GM18502 (cell line): Measurements from ENCODE around the gene DCTN5.
"Not testable (repeated sequence)": the region's sequence is repeated elsewhere in the genome, so short reads cannot be mapped to it uniquely, and the experiment has no call there.

Experiments used
- ATAC-seq: cut with Tn5 transposase; IDR thresholded peaks from one replicate; pipeline ENCODE4 v1.9.1; 2021; ENCODE audit warnings: mild to moderate bottlenecking; ENCODE audit not compliant: unreplicated experiment, poor library complexity

Gene DCTN5

DNA sequence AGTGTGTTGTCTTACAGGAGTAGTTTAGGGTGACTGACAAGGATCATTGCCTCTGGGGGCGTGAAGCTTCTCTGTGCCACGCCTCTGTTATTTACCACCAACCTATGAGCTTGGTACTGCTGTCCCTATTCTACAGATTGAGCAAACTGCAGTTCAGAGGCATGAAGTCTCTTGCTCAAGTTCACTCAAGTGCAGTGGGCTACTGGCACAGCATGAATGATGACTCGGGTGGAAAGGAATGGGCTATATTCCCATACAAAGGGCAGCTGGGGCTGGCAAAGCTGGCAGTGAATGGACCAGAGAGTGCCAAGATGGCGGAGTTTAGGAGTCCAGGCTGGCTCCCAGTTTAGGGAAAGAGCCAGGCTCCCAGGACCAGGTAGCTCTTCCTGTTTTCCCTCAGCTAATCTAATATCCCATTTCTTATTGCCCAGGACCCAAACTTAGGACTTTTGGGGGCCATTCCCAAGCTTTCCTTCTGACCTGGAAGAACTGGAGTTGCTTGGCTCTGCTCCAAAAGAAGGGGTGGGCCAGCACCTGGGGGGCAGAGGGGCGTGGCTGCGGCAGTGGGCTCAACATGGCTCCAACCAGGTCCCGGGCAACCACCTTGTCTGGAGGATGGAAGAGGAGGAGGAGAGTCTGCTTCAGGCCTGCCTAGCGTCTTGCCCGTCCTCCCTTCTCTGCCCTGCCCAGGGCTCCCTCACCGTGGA lies 50.4 kb downstream of the DCTN5 start:
- ATAC-seq: no peak

DNA sequence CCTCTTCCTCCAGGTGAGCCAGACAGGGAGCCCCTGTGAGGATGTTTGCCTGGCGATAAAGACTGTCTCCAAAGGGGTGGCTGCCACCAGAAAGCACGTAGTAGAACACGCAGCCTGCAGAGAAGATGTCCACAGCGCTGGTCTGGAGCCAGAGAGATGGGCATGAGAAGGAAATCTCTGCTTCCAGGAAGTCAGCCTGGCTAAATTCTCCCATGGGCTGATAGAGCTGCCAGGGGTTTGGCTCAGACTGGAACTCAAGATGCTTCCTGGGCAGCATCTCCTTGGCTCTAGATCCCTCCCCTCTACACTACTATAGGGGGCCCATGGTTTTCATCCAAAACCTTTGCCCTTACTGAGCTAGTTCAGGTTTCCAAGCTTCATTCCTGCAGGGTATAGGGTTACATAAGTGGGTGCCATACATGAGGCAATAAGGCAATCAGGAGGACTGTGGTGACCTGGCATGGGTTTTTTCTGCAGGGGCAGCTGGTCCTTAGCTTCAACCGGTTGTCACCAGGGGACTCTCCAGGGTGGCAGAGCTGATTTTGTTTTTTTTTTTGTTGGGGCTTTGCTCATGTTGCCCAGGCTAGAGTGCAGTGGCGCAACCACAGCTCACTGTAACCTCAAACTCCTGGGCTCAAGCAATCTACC lies 51.0 kb downstream of the DCTN5 start:
- ATAC-seq: no peak

DNA sequence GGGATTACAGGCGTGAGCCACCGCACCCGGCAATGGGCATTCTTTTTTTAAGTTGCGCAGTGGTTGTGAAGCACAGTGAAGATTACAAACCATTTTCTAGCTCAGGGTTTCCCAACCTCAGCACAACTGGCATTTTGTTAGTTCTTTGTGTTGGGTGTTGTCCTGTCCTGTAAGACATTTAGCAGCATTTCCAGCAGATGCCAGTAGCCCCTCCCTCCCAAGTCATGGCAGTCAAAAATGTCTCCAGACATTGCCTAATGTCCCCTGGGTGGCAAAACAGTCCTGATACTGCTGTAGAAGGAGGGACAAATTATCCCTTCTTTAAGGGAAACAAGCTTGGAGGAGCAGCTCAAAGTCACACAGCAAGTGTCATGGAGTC lies 53.0 kb downstream of the DCTN5 start:
- ATAC-seq: no peak

DNA sequence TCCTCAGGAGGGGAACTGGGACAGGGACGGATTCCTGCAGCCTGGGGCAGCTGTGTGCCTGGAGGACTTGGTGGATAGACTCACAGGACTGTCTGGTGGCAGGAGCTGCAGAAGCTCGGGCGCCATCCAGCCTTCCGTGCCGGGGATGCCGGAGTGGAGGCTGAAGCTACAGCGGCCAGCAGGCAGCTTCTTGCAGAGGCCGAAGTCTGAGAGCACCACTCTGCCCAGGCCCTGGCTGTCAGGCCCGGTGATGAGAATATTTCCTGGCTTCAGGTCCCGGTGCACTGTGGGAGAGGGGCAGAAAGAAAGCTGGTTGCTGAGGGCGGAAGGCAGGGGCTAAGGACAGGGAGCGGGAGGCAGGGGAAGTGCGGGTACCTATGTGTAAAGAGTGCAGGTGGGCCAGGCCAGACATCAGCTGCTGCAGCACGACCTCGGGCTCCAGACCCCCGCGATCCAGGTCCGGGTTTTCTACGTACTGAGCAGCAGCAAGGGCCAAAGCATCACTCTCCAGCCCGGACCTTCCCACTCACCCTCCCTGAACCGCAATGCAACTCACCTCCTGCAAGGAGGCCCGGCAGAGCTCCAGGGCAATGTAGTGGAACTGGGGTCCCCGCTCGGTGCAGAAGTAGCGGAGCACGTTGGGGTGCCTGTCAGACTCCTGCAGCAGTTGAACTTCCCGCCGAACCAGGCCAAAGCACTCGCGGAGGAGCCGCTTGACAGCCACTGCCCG lies 53.5 kb downstream of the DCTN5 start:
- no peak for ATAC-seq

DNA sequence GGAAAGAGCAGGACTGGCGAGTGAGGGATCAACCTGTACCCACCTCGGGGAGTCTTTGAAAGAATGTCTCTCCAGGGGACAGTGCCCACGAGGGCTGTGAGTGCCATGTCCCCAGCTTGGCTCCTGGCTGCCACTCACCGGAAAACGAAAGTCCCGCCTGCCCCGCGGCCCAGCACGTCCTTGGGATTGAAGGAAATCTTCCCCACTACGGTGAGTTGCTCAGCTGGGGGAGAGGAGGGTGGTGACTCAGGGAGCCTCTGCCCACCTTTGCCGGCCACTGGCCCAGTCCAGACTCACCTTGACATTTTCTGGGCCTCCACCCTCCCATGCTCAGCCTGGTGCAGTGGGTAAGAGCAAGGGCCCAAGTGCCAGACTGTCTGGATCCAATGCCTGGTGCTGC lies 54.5 kb downstream of the DCTN5 start:
- ATAC-seq: no peak

DNA sequence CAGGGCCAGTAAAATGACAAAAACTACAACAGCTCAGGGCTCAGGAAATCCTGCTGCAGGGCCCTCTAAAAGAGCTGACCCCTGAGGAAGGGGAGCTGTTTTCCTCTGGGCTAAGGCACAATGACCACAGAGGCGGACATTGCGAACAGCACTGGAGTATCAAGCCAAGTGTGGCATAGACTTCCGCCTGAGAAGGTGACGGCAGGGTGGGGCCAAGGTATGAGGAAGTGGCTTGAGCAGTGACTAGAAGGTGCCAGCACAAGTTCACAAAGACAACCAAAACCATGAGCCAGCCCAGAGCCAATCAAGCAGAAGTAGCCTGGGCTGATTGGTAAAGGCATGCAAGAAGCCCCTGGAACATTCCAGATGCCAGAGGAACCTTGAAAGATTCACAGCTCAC lies 57.8 kb downstream of the DCTN5 start:
- ATAC-seq: no peak

DNA sequence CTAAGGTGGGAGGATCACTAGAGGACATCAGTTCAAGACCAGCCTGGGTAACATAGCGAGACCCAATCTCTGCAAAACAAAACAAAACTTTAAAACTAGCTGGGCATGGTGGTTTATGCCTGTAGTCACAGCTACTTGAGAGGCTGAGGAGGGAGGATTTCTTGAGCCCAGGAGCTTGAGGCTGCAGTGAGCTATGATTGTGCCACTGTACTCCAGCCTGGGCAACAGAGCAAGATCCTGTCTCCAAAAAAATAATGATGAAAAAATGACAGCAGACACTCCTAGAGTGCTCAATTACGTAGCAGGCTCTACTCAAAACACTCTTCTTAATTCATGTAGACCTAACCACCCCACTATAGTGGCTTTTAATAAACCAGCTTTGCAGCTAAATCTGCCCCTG lies 58.8 kb downstream of the DCTN5 start:
- ATAC-seq: no peak

DNA sequence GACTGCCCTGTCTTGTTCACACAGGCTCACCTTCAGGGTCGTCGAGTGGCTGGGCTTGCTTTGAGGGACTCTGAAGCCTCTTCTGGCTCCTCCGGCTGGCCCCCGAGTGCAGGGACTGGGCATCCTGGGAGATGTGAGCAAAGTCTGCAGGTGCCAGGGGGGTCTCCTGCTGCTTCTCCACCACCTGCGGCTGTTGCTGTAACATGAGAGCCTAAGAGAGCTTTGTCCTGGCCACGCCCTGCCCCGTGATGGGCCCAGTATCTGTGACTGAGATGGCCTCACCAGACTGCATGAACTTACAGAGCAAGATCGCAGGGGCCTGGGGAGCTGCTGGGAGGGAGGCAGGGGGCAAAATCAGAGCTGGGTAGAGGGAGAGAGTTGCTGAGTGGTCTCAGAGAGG lies 59.2 kb downstream of the DCTN5 start:
- ATAC-seq: no peak

DNA sequence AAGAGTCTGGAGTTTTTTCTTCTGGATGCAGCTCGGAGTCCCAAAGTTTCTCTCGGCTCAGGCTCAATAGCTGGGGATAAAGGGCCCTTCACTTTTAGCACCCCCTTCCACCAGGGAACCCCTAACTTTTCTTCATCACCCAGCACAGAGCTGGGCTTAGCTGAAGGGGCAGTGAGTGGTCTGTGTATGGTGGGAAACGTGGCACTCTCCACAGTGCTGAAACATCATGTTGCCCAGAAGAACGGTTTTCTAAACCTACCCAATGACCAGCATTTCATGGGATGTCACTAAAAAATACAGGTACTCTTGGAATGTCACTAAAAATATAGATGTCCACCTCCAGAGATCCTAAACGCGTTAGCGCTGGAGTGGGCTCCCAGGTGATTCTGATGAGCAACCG lies 59.8 kb downstream of the DCTN5 start:
- ATAC-seq: no peak

DNA sequence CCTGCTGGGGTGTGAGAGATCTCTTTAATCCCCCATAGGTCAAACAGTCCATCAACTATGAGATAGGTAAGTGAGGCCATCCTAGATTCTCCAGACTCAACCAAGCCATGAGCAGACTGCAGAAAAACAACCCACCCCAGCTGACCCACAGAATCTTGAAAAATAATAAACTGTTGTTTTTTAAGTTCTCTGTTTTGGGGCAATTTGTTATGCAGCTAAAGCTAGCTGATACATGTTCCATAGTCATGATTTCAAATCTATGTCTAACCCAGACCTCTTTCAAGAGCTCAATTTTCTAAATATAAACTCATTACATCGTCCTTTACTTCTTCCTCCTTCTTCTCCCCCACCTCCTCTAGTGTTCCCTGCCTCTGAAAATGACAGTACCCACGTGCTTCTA lies 61.7 kb downstream of the DCTN5 start:
- ATAC-seq: no peak

DNA sequence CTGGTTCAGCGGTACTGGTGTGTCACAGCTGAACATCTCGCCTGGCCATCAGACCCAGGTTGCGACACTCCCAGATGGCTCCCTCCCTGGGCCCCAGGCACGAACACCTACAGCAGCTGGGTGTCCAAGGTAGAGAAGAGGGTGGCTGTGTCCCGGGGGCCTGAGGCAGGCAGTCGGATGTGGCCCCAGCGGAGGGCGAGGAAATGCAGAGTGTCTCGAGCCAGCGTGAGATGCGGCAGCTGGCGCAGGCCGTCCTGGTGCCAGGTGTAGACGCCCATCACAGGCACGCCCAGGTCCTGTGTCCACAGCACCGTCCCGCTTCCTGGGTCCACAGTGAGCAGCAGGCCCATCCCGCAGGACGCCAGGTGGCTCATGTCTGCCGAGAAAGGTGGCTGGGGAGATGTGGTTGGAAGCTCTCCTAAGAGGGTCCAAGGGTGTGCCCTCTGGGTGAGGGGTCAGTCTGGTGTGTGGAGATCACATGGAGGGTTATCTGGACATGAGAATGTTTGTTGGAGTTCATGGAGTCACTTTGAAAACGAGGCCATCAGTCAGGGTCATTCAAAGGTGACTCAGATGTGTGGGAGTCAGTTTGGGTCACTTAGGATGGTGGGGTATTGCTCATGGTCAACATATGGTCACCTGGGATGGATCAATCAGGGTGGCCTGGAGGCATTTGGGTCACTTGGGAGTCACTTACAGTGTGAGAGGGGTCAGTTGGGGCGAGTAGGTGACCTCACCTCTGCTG lies 63.7 kb downstream of the DCTN5 start:
- ATAC-seq: no peak

DNA sequence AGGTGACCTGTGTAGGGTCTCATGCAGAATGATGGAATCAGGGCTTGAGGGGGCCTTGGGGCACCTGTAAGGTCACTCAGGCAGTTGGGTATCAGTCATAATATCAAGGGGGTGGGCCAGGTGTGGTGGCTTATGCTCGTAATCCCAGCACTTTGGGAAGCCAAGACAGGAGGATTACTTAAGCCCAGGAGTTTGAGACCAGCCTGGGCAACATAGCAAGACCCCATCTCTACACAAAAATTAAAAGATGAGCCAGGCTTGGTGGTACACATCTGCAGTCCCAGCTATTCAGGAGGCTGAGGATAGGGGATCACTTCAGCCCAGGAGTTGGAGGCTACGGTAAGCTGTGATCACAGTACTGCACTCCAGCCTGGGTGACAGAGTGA lies 64.2 kb downstream of the DCTN5 start:
- no peak for ATAC-seq

DNA sequence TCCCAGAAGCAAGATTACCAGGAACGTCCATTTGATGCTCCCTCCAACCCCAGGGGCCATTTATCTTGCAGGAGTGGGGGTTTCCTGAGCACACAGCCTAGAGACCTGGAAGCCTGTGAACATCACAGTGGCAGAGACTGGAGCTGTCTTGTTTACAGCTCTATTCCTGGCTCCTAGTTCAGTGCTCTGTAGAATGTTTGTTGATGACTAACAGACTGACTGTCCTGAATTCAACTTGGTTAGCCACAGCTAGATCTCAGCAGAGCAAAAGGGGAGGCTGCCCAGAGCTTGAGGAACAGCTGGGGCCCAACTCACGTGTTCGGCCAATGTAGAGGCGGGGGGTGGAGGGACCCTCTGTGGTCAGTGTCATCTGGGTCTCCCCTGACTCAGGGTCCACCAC lies 65.2 kb downstream of the DCTN5 start:
- no peak for ATAC-seq

DNA sequence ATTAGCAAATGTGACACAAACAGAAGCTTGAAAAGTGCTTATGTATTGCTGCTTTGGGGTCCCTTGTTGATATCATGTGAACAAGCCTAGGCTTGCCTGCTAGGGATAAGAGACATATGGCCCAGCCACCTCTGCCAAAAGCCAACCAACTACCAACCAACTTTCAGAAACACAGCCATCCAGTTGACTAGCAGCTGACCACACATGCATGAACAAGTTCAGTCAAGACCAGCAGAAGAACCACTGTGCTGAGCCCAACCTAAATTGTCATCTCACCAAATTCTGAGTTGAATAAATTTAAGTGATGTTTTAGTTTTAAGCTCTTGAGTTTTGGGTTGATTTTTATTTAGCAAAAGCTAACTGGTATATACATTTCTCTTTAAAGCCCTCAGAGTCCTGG lies 68.3 kb downstream of the DCTN5 start:
- no peak for ATAC-seq

DNA sequence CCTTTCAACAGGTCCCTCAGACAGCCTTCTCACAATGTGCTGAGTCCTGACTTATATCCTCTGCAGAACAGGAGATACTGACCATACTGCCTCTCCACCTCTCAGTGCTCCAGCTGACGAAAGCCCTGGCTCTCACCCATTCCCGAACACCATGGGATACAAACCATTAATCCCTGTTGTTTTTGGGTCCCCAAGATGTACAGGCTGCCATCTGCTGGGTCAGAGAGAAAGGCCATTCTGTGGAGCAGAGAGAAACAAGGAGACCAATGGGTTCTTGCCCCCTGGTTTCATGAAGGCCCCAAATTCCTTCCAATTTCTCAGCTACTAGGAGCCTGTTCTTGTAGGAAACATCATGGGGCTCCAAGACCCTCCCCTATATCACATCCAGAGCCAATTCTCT lies 68.7 kb downstream of the DCTN5 start:
- no peak for ATAC-seq

DNA sequence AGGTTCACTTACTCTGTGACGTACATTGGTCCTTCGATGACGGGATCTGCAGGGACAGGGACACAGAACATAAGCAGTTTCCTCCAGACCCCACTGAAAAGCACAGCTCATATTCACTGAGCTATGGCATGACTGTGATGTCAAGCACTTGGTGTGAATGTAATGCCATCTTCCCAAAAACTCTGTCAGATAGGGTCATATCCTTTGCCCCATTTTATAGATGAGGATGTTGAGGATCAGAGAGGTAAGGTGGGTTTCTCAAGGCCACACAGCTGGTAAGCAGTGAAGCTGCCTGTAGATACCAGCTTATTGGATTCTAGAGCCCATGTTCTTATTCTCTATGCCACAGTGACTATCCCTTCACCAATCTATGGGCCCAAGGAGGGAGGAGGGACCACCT lies 69.2 kb downstream of the DCTN5 start:
- no peak for ATAC-seq

DNA sequence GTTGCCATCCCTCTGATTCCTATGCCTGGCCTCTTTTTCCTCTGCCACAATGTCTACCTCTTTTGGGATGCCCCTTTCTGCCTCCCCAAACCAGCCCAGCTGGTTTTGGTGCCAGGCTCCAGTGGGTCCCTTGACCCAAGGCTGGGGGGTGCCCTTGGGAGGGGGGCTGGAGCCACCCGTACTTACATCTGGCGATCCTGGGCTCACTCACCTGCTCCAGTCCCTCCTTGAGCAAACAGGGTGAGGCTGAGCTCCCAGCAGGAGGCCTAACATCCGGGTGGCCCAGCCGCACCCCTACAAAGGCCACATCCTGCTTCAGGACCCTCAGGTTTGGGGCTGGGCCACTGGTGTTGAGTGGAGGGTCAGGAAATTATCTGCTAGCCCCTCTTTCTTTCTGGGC lies 70.5 kb downstream of the DCTN5 start:
- no peak for ATAC-seq

DNA sequence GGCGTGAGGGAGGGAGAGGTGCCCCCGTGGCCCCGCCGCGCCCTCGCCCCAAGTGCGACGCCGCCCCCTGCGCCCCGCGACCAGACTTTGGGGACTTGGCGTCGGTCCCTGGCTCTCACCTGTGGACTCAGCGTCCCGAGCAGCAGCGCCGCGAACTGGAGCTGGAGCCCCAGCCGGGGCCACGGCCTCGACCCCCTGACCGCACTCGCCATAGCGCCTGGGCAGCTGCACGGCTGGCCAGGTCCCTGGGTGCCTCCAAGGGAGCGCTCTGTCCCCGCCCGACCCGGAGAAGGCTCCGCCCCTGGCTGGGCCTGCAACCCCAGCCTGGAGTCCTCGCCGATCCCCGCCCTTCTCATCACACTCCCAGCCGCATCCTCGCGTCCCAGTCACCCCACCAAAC lies 71.7 kb downstream of the DCTN5 start, which contains the start of gene ERN2:
ERN2 (minus strand) TSS at position 247 of the 400 bp plus-strand sequence; CDS start at position 212, 35 bp downstream.
- no peak for ATAC-seq

DNA sequence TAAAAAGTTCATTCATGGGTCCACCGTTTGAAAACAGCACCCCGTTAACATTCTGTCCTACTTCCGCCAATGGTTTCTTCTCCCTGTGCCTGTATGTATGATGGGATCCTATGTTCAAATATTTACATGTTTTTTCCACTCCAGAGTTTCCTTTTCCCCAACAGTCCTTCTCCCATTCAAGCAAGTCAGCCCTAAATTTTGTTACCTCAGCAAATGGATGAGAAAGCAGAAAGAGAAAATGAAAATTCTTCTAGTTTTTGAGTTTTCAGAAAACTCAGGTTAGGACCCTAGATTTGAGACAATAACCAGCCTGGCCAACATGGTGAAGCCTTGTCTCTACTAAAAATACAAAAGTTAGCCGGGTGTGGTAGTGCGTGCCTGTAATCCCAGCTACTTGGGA lies 75.2 kb downstream of the DCTN5 start:
- ATAC-seq: no peak

DNA sequence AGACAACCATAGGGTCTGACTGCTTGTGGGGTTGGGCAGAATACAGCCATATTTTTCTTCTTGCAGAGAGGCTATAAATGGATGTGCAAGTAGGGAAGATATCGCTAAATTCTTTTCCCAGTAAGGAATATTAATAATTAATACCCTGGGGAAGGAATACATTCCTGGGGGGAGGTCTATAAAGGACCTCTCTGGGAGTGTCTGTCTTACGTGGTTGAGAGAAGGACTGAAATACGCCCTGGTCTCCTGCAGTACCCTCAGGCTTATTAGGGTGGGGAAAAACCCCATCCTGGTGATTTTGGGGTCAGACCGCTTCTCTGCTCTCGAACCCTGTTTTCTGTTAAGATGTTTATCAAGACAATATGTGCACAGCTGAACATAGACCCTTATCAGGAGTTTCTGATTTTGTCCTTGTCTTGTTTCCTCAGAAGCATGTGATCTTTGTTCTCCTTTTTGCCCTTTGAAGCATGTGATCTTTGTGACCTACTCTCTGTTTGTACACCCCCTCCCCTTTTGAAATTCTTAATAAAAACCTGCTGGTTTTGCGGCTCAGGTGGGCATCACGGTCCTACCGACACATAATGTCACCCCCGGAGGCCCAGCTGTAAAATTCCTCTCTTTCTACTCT lies 81.5 kb downstream of the DCTN5 start:
- not testable (repeated sequence) for ATAC-seq
